Measurements from ENCODE around the gene DGKB. TPM values are rescaled to one million over a fixed set of nuclear protein-coding genes. Genes with fewer than 3 reads are reported as not detected.

DGKB gene
- total RNA-seq, 1 experiment from 2014 or later, result not detected

- no peak for ATAC-seq
- BruUV-seq (replicated peaks), result no TSS peak
- in situ Hi-C loops (cut with HindIII; ENCODE audit: low pct_unique_long_range_greater_than_20kb, low sequenced_read_pairs), result no loop called here
These were observed 607.9 kb downstream of the DGKB start for GRCh38 chr7:14294637-14295036.

DNA sequence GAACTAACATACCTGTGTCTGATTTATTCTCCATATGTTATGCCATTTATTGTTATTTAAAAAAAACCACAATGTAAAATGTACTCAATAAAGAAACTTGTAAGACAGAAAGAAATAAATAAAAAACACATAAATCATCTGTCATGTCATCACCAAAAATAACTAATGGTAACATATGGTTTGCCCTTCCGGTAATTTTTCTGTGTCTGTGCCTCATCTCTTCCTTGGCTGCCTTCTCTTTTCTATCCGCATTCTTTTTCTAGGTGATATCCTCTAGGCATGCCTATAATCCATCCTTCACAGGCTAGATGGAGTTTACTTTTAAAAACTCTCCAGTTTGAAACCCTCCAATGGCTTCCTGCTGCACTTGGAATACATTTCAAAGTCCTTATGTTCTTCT, 609.1 kb downstream of the DGKB start:
- intact Hi-C loops (cut with micrococcal nuclease; ENCODE audit: unreplicated experiment), result no loop called here
- in situ Hi-C loops (cut with HindIII; ENCODE audit: low pct_unique_long_range_greater_than_20kb, low sequenced_read_pairs), result no loop called here
- TF ChIP-seq, protein P1, sequence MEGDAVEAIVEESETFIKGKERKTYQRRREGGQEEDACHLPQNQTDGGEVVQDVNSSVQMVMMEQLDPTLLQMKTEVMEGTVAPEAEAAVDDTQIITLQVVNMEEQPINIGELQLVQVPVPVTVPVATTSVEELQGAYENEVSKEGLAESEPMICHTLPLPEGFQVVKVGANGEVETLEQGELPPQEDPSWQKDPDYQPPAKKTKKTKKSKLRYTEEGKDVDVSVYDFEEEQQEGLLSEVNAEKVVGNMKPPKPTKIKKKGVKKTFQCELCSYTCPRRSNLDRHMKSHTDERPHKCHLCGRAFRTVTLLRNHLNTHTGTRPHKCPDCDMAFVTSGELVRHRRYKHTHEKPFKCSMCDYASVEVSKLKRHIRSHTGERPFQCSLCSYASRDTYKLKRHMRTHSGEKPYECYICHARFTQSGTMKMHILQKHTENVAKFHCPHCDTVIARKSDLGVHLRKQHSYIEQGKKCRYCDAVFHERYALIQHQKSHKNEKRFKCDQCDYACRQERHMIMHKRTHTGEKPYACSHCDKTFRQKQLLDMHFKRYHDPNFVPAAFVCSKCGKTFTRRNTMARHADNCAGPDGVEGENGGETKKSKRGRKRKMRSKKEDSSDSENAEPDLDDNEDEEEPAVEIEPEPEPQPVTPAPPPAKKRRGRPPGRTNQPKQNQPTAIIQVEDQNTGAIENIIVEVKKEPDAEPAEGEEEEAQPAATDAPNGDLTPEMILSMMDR (IDR thresholded peaks at IDR 0.05), result no peak
- TF ChIP-seq, protein P2, sequence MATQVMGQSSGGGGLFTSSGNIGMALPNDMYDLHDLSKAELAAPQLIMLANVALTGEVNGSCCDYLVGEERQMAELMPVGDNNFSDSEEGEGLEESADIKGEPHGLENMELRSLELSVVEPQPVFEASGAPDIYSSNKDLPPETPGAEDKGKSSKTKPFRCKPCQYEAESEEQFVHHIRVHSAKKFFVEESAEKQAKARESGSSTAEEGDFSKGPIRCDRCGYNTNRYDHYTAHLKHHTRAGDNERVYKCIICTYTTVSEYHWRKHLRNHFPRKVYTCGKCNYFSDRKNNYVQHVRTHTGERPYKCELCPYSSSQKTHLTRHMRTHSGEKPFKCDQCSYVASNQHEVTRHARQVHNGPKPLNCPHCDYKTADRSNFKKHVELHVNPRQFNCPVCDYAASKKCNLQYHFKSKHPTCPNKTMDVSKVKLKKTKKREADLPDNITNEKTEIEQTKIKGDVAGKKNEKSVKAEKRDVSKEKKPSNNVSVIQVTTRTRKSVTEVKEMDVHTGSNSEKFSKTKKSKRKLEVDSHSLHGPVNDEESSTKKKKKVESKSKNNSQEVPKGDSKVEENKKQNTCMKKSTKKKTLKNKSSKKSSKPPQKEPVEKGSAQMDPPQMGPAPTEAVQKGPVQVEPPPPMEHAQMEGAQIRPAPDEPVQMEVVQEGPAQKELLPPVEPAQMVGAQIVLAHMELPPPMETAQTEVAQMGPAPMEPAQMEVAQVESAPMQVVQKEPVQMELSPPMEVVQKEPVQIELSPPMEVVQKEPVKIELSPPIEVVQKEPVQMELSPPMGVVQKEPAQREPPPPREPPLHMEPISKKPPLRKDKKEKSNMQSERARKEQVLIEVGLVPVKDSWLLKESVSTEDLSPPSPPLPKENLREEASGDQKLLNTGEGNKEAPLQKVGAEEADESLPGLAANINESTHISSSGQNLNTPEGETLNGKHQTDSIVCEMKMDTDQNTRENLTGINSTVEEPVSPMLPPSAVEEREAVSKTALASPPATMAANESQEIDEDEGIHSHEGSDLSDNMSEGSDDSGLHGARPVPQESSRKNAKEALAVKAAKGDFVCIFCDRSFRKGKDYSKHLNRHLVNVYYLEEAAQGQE (IDR thresholded peaks at IDR 0.05; ENCODE audit: insufficient read depth in 1 of 2, low read depth in 2 of 2, low read length in 1 of 2), result no peak
- TF ChIP-seq TCF7L2 (IDR thresholded peaks at IDR 0.05; ENCODE audit: low read depth, low read length) (no peak), SIN3A (IDR thresholded peaks at IDR 0.05; ENCODE audit: borderline replicate concordance, insufficient read depth, low read depth, low read length) (no peak), POLR2AphosphoS5 (IDR thresholded peaks at IDR 0.05; ENCODE audit: low read depth, low read length) (no peak)

More at GRCh38 chr7:14294637-14295036, 607.9 kb downstream of the DGKB start:
- H3K27me3 ChIP-seq (ENCODE audit: control insufficient read depth, insufficient read depth, low read length), result no peaks in the 10 kb centered on the region
- TF ChIP-seq SIN3A (IDR thresholded peaks at IDR 0.05; ENCODE audit: borderline replicate concordance, insufficient read depth, low read depth, low read length), result no peak
- TF ChIP-seq, protein P1 (IDR thresholded peaks at IDR 0.05), result no peak
- no peak for TF ChIP-seq TCF7L2 (IDR thresholded peaks at IDR 0.05; ENCODE audit: low read depth, low read length)
- no peak for TF ChIP-seq POLR2AphosphoS5 (IDR thresholded peaks at IDR 0.05; ENCODE audit: low read depth, low read length)
- TF ChIP-seq, protein P2 (IDR thresholded peaks at IDR 0.05; ENCODE audit: insufficient read depth in 1 of 2, low read depth in 2 of 2, low read length in 1 of 2), result no peak
- no peaks in the 10 kb centered on the region for H3K4me1 ChIP-seq (ENCODE audit: control insufficient read depth, insufficient read depth, low read length)
- H3K4me3 ChIP-seq (ENCODE audit: low read depth in 2 of 2, low read length in 2 of 2), result no peak overlapping the region
- CTCF ChIA-PET, result no interaction called here
- no peak for DNase-seq (ENCODE audit: low read depth, low spot score)
- no peak overlapping the region for H3K27ac ChIP-seq (ENCODE audit: low read length)
- H3K36me3 ChIP-seq (ENCODE audit: control insufficient read depth, insufficient read depth, low read length), result no peaks in the 10 kb centered on the region
- POLR2A ChIA-PET, result no interaction called here
- H3K9me3 ChIP-seq (ENCODE audit: control insufficient read depth, insufficient read depth, low read depth, low read length), result no peaks in the 10 kb centered on the region
- intact Hi-C loops (cut with micrococcal nuclease; ENCODE audit: unreplicated experiment), result no loop called here

More for the DNA sequence above, 609.1 kb downstream of the DGKB start:
- Histone ChIP-seq H3K36me3 (ENCODE audit: control insufficient read depth, insufficient read depth, low read length) (no peaks in the 10 kb centered on the region), H3K4me1 (ENCODE audit: control insufficient read depth, insufficient read depth, low read length) (no peaks in the 10 kb centered on the region), H3K27me3 (ENCODE audit: control insufficient read depth, insufficient read depth, low read length) (no peaks in the 10 kb centered on the region), H3K27ac (ENCODE audit: low read length) (no peak overlapping the region), H3K4me3 (ENCODE audit: low read depth in 2 of 2, low read length in 2 of 2) (no peak overlapping the region), H3K9me3 (ENCODE audit: control insufficient read depth, insufficient read depth, low read depth, low read length) (no peaks in the 10 kb centered on the region)
- ChIA-PET CTCF (no interaction called here), POLR2A (no interaction called here)
- no TSS peak for BruUV-seq (replicated peaks)
- no peak for DNase-seq (ENCODE audit: low read depth, low spot score)
- no peak for ATAC-seq
